Measurements from ENCODE around the gene TMEM161A.
"Not testable (repeated sequence)": the region's sequence is repeated elsewhere in the genome, so short reads cannot be mapped to it uniquely, and the experiment has no call there.

TMEM161A gene

GRCh38 chr19:19120308-19121231 is 17.7 kb downstream of the TMEM161A start:
- no peak for DNase-seq

- no peak for DNase-seq
These were observed 18.7 kb downstream of the TMEM161A start for GRCh38 chr19:19119325-19120237.

GRCh38 chr19:19115954-19116353 is 22.3 kb downstream of the TMEM161A start:
- no peak for DNase-seq

GRCh38 chr19:19113040-19113626 is 25.1 kb downstream of the TMEM161A start:
- DNase-seq: peak; percentile 27

- peak; percentile 18 for DNase-seq
These were observed 26.2 kb downstream of the TMEM161A start for GRCh38 chr19:19111967-19112580.

GRCh38 chr19:19111136-19111835 is 27.0 kb downstream of the TMEM161A start:
- no peak for DNase-seq

- DNase-seq: no peak
These were observed 27.7 kb downstream of the TMEM161A start for GRCh38 chr19:19110410-19111135.

GRCh38 chr19:19109601-19110000 is 28.7 kb downstream of the TMEM161A start:
- DNase-seq: no peak

- DNase-seq: no peak
These were observed 30.6 kb downstream of the TMEM161A start for GRCh38 chr19:19107654-19108053.

- not testable (repeated sequence) for DNase-seq
These were observed 31.3 kb downstream of the TMEM161A start for GRCh38 chr19:19106938-19107337.

- DNase-seq: no peak
These were observed 32.2 kb downstream of the TMEM161A start for GRCh38 chr19:19106056-19106551.

- no peak for DNase-seq
These were observed 32.8 kb downstream of the TMEM161A start for GRCh38 chr19:19105365-19106055.

- no peak for DNase-seq
These were observed 35.1 kb downstream of the TMEM161A start for GRCh38 chr19:19103167-19103566.

GRCh38 chr19:19102566-19102965 is 35.7 kb downstream of the TMEM161A start:
- not testable (repeated sequence) for DNase-seq

GRCh38 chr19:19101540-19101939 is 36.7 kb downstream of the TMEM161A start:
- no peak for DNase-seq

GRCh38 chr19:19098703-19099632 is 39.3 kb downstream of the TMEM161A start:
- no peak for DNase-seq

GRCh38 chr19:19098084-19098702 is 40.1 kb downstream of the TMEM161A start:
- DNase-seq: no peak

Data from kidney glomerular epithelial cell (primary cell).